WTC11 (cell line): ENCODE measurements around the gene WNT3A.

Experiments
- CREB1 ChIP-seq: sonication (generic); formaldehyde crosslinking; IDR thresholded peaks from 2 replicates; pipeline ENCODE4 v1.8.0; 2023; ENCODE audit warnings: mild to moderate bottlenecking, missing genetic modification reagents
- ELF4 ChIP-seq: sonication (generic); formaldehyde crosslinking; IDR thresholded peaks from 2 replicates; pipeline ENCODE4 v1.8.1; 2022; ENCODE audit warnings: low read depth, mild to moderate bottlenecking, moderate library complexity, missing genetic modification reagents
- ETV6 ChIP-seq: sonication (generic); formaldehyde crosslinking; IDR thresholded peaks from 2 replicates; pipeline ENCODE4 v1.8.1; 2022; ENCODE audit warnings: mild to moderate bottlenecking, missing genetic modification reagents
- FOXK1 ChIP-seq: sonication (generic); formaldehyde crosslinking; IDR thresholded peaks from 2 replicates; pipeline ENCODE4 v1.8.0; 2022; ENCODE audit warnings: mild to moderate bottlenecking, moderate library complexity, missing genetic modification reagents
- MXD4 ChIP-seq: fragments of 250-450 bp; sonication (Bioruptor Pico); IDR thresholded peaks from 2 replicates; pipeline ENCODE4 v1.8.0; 2021; ENCODE audit warnings: mild to moderate bottlenecking, moderate library complexity, borderline replicate concordance
- NFYB ChIP-seq: sonication (generic); formaldehyde crosslinking; conservative IDR thresholded peaks from 2 replicates; pipeline ENCODE4 v1.8.0; 2022; ENCODE audit warnings: low read depth, missing genetic modification reagents
- SP1 ChIP-seq: sonication (generic); formaldehyde crosslinking; conservative IDR thresholded peaks from 2 replicates; pipeline ENCODE4 v1.8.1; 2022; ENCODE audit warnings: missing genetic modification reagents
- TCF7 ChIP-seq: sonication (generic); formaldehyde crosslinking; IDR thresholded peaks from 2 replicates; pipeline ENCODE4 v1.8.0; 2022; ENCODE audit warnings: mild to moderate bottlenecking, low read depth, missing genetic modification reagents, moderate library complexity
- ZNF121 ChIP-seq: sonication (generic); formaldehyde crosslinking; IDR thresholded peaks from 2 replicates; pipeline ENCODE4 v1.8.0; 2023; ENCODE audit warnings: missing genetic modification reagents
- ZNF138 ChIP-seq: sonication (generic); formaldehyde crosslinking; conservative IDR thresholded peaks from 2 replicates; pipeline ENCODE4 v1.8.1; 2022; ENCODE audit warnings: mild to moderate bottlenecking, moderate library complexity, missing genetic modification reagents
- TF ChIP-seq, protein P1 (sequence below): fragments of 200-600 bp; IDR thresholded peaks from 2 replicates; pipeline ENCODE4 v1.8.0; 2022; ENCODE audit warnings: antibody characterized with exemption
- TF ChIP-seq, protein P2 (sequence below): sonication (generic); formaldehyde crosslinking; IDR thresholded peaks from 2 replicates; pipeline ENCODE4 v1.8.0; 2022; ENCODE audit warnings: missing genetic modification reagents
- TF ChIP-seq, protein P3 (sequence below): sonication (generic); formaldehyde crosslinking; IDR thresholded peaks from 2 replicates; pipeline ENCODE4 v1.8.0; 2022; ENCODE audit warnings: mild to moderate bottlenecking, missing genetic modification reagents
- TF ChIP-seq, protein P4 (sequence below): sonication (generic); formaldehyde crosslinking; IDR thresholded peaks from 2 replicates; pipeline ENCODE4 v1.8.1; 2022; ENCODE audit warnings: low read depth, mild to moderate bottlenecking, moderate library complexity, missing genetic modification reagents, borderline replicate concordance

DNA sequence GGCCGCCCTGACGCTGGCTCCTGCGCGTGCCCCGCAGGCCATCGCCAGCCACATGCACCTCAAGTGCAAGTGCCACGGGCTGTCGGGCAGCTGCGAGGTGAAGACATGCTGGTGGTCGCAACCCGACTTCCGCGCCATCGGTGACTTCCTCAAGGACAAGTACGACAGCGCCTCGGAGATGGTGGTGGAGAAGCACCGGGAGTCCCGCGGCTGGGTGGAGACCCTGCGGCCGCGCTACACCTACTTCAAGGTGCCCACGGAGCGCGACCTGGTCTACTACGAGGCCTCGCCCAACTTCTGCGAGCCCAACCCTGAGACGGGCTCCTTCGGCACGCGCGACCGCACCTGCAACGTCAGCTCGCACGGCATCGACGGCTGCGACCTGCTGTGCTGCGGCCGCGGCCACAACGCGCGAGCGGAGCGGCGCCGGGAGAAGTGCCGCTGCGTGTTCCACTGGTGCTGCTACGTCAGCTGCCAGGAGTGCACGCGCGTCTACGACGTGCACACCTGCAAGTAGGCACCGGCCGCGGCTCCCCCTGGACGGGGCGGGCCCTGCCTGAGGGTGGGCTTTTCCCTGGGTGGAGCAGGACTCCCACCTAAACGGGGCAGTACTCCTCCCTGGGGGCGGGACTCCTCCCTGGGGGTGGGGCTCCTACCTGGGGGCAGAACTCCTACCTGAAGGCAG lies 52.3 kb downstream of the WNT3A start:
- TF ChIP-seq, protein P1, sequence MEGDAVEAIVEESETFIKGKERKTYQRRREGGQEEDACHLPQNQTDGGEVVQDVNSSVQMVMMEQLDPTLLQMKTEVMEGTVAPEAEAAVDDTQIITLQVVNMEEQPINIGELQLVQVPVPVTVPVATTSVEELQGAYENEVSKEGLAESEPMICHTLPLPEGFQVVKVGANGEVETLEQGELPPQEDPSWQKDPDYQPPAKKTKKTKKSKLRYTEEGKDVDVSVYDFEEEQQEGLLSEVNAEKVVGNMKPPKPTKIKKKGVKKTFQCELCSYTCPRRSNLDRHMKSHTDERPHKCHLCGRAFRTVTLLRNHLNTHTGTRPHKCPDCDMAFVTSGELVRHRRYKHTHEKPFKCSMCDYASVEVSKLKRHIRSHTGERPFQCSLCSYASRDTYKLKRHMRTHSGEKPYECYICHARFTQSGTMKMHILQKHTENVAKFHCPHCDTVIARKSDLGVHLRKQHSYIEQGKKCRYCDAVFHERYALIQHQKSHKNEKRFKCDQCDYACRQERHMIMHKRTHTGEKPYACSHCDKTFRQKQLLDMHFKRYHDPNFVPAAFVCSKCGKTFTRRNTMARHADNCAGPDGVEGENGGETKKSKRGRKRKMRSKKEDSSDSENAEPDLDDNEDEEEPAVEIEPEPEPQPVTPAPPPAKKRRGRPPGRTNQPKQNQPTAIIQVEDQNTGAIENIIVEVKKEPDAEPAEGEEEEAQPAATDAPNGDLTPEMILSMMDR, result no peak
- TF ChIP-seq NFYB (no peak), ZNF138 (CRISPR knock-in tag) (no peak), ZNF121 (CRISPR knock-in tag) (no peak), ELF4 (CRISPR knock-in tag) (no peak), MXD4 (no peak), FOXK1 (CRISPR knock-in tag) (no peak), CREB1 (CRISPR knock-in tag) (no peak), ETV6 (no peak), TCF7 (CRISPR knock-in tag) (no peak), SP1 (no peak)
- TF ChIP-seq, protein P2, sequence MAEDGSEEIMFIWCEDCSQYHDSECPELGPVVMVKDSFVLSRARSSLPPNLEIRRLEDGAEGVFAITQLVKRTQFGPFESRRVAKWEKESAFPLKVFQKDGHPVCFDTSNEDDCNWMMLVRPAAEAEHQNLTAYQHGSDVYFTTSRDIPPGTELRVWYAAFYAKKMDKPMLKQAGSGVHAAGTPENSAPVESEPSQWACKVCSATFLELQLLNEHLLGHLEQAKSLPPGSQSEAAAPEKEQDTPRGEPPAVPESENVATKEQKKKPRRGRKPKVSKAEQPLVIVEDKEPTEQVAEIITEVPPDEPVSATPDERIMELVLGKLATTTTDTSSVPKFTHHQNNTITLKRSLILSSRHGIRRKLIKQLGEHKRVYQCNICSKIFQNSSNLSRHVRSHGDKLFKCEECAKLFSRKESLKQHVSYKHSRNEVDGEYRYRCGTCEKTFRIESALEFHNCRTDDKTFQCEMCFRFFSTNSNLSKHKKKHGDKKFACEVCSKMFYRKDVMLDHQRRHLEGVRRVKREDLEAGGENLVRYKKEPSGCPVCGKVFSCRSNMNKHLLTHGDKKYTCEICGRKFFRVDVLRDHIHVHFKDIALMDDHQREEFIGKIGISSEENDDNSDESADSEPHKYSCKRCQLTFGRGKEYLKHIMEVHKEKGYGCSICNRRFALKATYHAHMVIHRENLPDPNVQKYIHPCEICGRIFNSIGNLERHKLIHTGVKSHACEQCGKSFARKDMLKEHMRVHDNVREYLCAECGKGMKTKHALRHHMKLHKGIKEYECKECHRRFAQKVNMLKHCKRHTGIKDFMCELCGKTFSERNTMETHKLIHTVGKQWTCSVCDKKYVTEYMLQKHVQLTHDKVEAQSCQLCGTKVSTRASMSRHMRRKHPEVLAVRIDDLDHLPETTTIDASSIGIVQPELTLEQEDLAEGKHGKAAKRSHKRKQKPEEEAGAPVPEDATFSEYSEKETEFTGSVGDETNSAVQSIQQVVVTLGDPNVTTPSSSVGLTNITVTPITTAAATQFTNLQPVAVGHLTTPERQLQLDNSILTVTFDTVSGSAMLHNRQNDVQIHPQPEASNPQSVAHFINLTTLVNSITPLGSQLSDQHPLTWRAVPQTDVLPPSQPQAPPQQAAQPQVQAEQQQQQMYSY (CRISPR knock-in tag), result no peak
- TF ChIP-seq, protein P3, sequence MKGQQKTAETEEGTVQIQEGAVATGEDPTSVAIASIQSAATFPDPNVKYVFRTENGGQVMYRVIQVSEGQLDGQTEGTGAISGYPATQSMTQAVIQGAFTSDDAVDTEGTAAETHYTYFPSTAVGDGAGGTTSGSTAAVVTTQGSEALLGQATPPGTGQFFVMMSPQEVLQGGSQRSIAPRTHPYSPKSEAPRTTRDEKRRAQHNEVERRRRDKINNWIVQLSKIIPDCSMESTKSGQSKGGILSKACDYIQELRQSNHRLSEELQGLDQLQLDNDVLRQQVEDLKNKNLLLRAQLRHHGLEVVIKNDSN, result no peak
- TF ChIP-seq, protein P4, sequence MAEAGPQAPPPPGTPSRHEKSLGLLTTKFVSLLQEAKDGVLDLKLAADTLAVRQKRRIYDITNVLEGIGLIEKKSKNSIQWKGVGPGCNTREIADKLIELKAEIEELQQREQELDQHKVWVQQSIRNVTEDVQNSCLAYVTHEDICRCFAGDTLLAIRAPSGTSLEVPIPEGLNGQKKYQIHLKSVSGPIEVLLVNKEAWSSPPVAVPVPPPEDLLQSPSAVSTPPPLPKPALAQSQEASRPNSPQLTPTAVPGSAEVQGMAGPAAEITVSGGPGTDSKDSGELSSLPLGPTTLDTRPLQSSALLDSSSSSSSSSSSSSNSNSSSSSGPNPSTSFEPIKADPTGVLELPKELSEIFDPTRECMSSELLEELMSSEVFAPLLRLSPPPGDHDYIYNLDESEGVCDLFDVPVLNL, result no peak
